ENCODE data around the gene CHRNA10. TPM values are rescaled to one million over a fixed set of nuclear protein-coding genes. Genes with fewer than 3 reads are reported as not detected.
A peak's percentile ranks its signal among the peaks of the same experiment; 100 is the strongest.
"Not testable (repeated sequence)": the region's sequence is repeated elsewhere in the genome, so short reads cannot be mapped to it uniquely, and the experiment has no call there.

The CHRNA10 gene
- total and polyA plus RNA-seq, 2 of the 13 experiments (the other 11 are each of a cell fraction or from before 2014, with no cell fraction given), result 0.53 to 0.71 TPM

DNA sequence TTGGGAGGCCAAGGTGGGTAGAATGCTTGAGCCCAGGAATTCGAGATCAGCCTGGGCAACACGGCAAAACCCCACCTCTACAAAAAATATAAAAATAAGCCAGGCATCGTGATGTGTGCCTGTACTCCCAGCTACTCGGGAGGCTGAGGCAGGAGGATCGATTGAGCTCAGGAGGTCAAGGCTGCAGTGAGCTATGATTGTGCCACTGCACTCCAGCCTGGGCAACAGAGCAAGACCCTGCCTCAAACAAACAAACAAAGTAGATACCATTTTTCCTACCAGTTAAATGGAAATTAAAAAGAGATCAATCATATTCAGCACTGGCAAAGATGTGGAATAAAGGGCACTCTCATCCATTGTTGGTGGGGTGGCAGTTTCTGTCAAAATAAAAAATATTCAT lies 13.9 kb downstream of the CHRNA10 start:
- H4K20me1 ChIP-seq (ENCODE audit: insufficient read depth, low read length); H3K4me2 ChIP-seq (ENCODE audit: low read depth, low read length); H3K4me1 ChIP-seq (ENCODE audit: insufficient read depth, low read length); POLR2A ChIA-PET; H2AFZ ChIP-seq (ENCODE audit: low read length); DNase-seq (ENCODE audit: low spot score); H3K79me2 ChIP-seq (ENCODE audit: insufficient read depth, low read length); intact Hi-C loops (cut with micrococcal nuclease; ENCODE audit: unreplicated experiment); in situ Hi-C loops (cut with HindIII; ENCODE audit: extremely low pct_ligation_motif_present, low pct_unique_long_range_greater_than_20kb); ATAC-seq; H3K36me3 ChIP-seq (replicated peaks in 1 of 2; ENCODE audit: control insufficient read depth in 1 of 2, insufficient read depth in 2 of 2, low read length in 2 of 2); FAIRE-seq; H3K9ac ChIP-seq (ENCODE audit: insufficient read depth, low read depth, low read length); H3K9me3 ChIP-seq (ENCODE audit: low read length); H3K27ac ChIP-seq (ENCODE audit: extremely low read length, insufficient read depth, low read length); CTCF ChIA-PET (ENCODE audit: low intra/inter-chr PET ratio, low total read pairs); BruUV-seq (replicated peaks); H3K4me3 ChIP-seq (replicated peaks in 1 of 3; ENCODE audit: insufficient read depth in 1 of 3, low read depth in 2 of 3, low read length in 3 of 3): not testable (repeated sequence)
- peaks cover 3 to 37% of the 10 kb centered on the region in 2 experiments; a peak in 4 of 5 replicates for H3K27me3 ChIP-seq (ENCODE audit: control insufficient read depth in 1 of 2, insufficient read depth in 2 of 2, low read length in 2 of 2)
- TF ChIP-seq, protein P1, sequence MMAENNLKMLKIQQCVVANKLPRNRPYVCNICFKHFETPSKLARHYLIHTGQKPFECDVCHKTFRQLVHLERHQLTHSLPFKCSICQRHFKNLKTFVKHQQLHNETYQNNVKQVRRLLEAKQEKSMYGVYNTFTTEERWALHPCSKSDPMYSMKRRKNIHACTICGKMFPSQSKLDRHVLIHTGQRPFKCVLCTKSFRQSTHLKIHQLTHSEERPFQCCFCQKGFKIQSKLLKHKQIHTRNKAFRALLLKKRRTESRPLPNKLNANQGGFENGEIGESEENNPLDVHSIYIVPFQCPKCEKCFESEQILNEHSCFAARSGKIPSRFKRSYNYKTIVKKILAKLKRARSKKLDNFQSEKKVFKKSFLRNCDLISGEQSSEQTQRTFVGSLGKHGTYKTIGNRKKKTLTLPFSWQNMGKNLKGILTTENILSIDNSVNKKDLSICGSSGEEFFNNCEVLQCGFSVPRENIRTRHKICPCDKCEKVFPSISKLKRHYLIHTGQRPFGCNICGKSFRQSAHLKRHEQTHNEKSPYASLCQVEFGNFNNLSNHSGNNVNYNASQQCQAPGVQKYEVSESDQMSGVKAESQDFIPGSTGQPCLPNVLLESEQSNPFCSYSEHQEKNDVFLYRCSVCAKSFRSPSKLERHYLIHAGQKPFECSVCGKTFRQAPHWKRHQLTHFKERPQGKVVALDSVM (CRISPR knock-in tag; IDR thresholded peaks at IDR 0.05), result peak; percentile 83
- peak; percentile 85 for TF ChIP-seq ZNF121 (CRISPR knock-in tag; IDR thresholded peaks at IDR 0.05)
- WGBS (ENCODE audit: low lambda C conversion rate), result 3% methylated on average over 5 of the region's 5 CpGs

DNA sequence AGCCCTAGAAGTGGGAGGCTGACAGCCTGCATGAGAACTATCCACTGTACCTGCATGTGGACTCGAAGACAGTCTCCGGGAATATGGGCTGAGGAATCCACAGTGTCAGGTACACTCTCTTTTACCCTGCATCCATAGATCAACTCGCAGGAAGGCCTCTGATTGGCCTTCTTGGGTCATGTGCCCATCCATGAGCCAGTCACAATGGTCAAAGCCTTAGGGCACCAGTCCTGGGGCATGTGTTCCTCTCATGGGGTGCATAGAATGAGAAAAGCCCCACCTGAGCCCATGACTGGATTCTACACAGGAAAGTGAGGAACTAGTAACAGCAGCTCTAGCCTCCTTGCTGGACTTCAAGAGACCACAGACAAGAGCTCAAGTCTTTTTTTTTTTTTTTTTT lies 15.6 kb downstream of the CHRNA10 start:
- no peaks in the 10 kb centered on the region for H3K4me1 ChIP-seq (ENCODE audit: insufficient read depth, low read length)
- no peak overlapping the region for H3K4me2 ChIP-seq (ENCODE audit: low read depth, low read length)
- ATAC-seq (no peak; the same call in 2 of the 3 replicates), FAIRE-seq (no peak), DNase-seq (ENCODE audit: low spot score) (no peak)
- no peaks in the 10 kb centered on the region for H3K36me3 ChIP-seq (replicated peaks in 1 of 2; ENCODE audit: control insufficient read depth in 1 of 2, insufficient read depth in 2 of 2, low read length in 2 of 2)
- H3K9ac ChIP-seq (ENCODE audit: insufficient read depth, low read depth, low read length), result no peak overlapping the region
- in situ Hi-C loops (cut with HindIII; ENCODE audit: extremely low pct_ligation_motif_present, low pct_unique_long_range_greater_than_20kb) (no loop called here), intact Hi-C loops (cut with micrococcal nuclease; ENCODE audit: unreplicated experiment) (no loop called here)
- CTCF ChIA-PET (ENCODE audit: low intra/inter-chr PET ratio, low total read pairs), result no interaction called here
- TF ChIP-seq DR1 (CRISPR knock-in tag; IDR thresholded peaks at IDR 0.05), result no peak
- no peak overlapping the region for H3K27ac ChIP-seq (ENCODE audit: extremely low read length, insufficient read depth, low read length)
- H3K27me3 ChIP-seq (ENCODE audit: control insufficient read depth in 1 of 2, insufficient read depth in 2 of 2, low read length in 2 of 2), result peaks cover 2 to 28% of the 10 kb centered on the region in 2 experiments; a peak in 4 of 5 replicates
- no TSS peak for BruUV-seq (replicated peaks)
- no peaks in the 10 kb centered on the region for H3K9me3 ChIP-seq (ENCODE audit: low read length)
- H4K20me1 ChIP-seq (ENCODE audit: insufficient read depth, low read length), result no peaks in the 10 kb centered on the region
- POLR2A ChIA-PET, result no interaction called here
- 6% methylated on average over 2 of the region's 3 CpGs for WGBS (ENCODE audit: low lambda C conversion rate)
- H2AFZ ChIP-seq (ENCODE audit: low read length), result no peak overlapping the region
- H3K4me3 ChIP-seq (replicated peaks in 1 of 3; ENCODE audit: insufficient read depth in 1 of 3, low read depth in 2 of 3, low read length in 3 of 3), result no peak overlapping the region
- no peaks in the 10 kb centered on the region for H3K79me2 ChIP-seq (ENCODE audit: insufficient read depth, low read length)

DNA sequence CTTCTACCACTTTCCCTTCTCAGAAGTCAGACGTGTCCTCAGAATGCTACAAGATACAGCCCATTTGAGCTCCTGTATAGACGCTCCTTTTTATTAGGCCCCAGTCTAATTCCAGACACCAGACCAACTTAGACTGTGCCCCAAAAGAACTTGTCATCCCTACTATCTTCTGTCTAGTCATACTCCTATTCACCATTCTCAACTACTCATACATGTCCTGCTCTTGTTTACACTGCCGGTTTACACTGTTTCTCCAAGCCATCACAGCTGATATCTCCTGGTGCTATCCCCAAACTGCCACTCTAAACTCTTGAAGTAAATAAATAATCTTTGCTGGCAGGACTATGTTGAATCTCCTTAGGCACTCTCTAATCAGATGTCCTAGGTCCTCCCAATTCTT lies 18.7 kb downstream of the CHRNA10 start:
- FAIRE-seq; DNase-seq (ENCODE audit: low spot score); in situ Hi-C loops (cut with HindIII; ENCODE audit: extremely low pct_ligation_motif_present, low pct_unique_long_range_greater_than_20kb); H3K79me2 ChIP-seq (ENCODE audit: insufficient read depth, low read length); H3K36me3 ChIP-seq (replicated peaks in 1 of 2; ENCODE audit: control insufficient read depth in 1 of 2, insufficient read depth in 2 of 2, low read length in 2 of 2); H3K4me1 ChIP-seq (ENCODE audit: insufficient read depth, low read length); ATAC-seq; intact Hi-C loops (cut with micrococcal nuclease; ENCODE audit: unreplicated experiment); POLR2A ChIA-PET; H3K4me3 ChIP-seq (replicated peaks in 1 of 3; ENCODE audit: insufficient read depth in 1 of 3, low read depth in 2 of 3, low read length in 3 of 3); H4K20me1 ChIP-seq (ENCODE audit: insufficient read depth, low read length); H3K9ac ChIP-seq (ENCODE audit: insufficient read depth, low read depth, low read length); H3K4me2 ChIP-seq (ENCODE audit: low read depth, low read length); H3K9me3 ChIP-seq (ENCODE audit: low read length); H3K27ac ChIP-seq (ENCODE audit: extremely low read length, insufficient read depth, low read length); H2AFZ ChIP-seq (ENCODE audit: low read length); CTCF ChIA-PET (ENCODE audit: low intra/inter-chr PET ratio, low total read pairs); BruUV-seq (replicated peaks): not testable (repeated sequence)
- H3K27me3 ChIP-seq (ENCODE audit: control insufficient read depth in 1 of 2, insufficient read depth in 2 of 2, low read length in 2 of 2), result peaks cover 1 to 12% of the 10 kb centered on the region in 2 experiments; a peak in 4 of 5 replicates
- WGBS (ENCODE audit: low lambda C conversion rate), result 42% methylated on average over 3 of the region's 3 CpGs

DNA sequence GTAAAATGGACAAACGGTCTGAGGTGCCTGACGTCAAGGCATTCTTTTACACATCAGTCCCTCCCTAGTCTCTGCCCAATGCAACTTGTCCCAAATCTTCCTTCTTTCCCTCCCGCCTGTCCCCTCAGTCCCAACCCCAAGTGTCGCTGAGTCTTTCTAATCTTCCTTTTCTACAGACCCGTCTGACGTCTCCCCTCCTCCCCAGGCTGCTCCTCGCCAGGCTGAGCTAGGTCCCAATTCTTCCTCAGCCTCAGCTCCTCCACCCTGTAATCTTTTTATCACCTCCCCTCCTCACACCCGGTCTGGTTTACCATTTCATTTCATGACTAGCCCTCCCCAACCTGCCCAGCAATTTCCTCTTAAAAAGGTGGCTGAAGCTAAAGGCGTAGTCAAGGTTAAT lies 21.8 kb downstream of the CHRNA10 start:
- FAIRE-seq; H2AFZ ChIP-seq (ENCODE audit: low read length): not testable (repeated sequence)

More for the DNA sequence above, 21.8 kb downstream of the CHRNA10 start:
- H4K20me1 ChIP-seq (ENCODE audit: insufficient read depth, low read length); DNase-seq (ENCODE audit: low spot score); H3K4me2 ChIP-seq (ENCODE audit: low read depth, low read length); H3K4me1 ChIP-seq (ENCODE audit: insufficient read depth, low read length); H3K9ac ChIP-seq (ENCODE audit: insufficient read depth, low read depth, low read length); CTCF ChIA-PET (ENCODE audit: low intra/inter-chr PET ratio, low total read pairs); H3K79me2 ChIP-seq (ENCODE audit: insufficient read depth, low read length); BruUV-seq (replicated peaks); ATAC-seq; H3K36me3 ChIP-seq (replicated peaks in 1 of 2; ENCODE audit: control insufficient read depth in 1 of 2, insufficient read depth in 2 of 2, low read length in 2 of 2); intact Hi-C loops (cut with micrococcal nuclease; ENCODE audit: unreplicated experiment); H3K27ac ChIP-seq (ENCODE audit: extremely low read length, insufficient read depth, low read length); POLR2A ChIA-PET; in situ Hi-C loops (cut with HindIII; ENCODE audit: extremely low pct_ligation_motif_present, low pct_unique_long_range_greater_than_20kb); H3K9me3 ChIP-seq (ENCODE audit: low read length); H3K4me3 ChIP-seq (replicated peaks in 1 of 3; ENCODE audit: insufficient read depth in 1 of 3, low read depth in 2 of 3, low read length in 3 of 3): not testable (repeated sequence)
- peaks cover 1 to 21% of the 10 kb centered on the region in 2 experiments; a peak in 4 of 5 replicates for H3K27me3 ChIP-seq (ENCODE audit: control insufficient read depth in 1 of 2, insufficient read depth in 2 of 2, low read length in 2 of 2)
- 19% methylated on average over 9 of the region's 9 CpGs for WGBS (ENCODE audit: low lambda C conversion rate)
